Stimulated activated CD4-positive, alpha-beta T cell treated with anti-CD3 and anti-CD28 coated beads, Interleukin-2, amount 100 ng/mL, for 48 hours (primary cell): ENCODE results near the gene FAM184B.

Experiments used
- DNase-seq, 2 donors: peaks; one replicate each; pipeline ENCODE4 v3.0.0-alpha.2; 2020

Gene FAM184B

DNA sequence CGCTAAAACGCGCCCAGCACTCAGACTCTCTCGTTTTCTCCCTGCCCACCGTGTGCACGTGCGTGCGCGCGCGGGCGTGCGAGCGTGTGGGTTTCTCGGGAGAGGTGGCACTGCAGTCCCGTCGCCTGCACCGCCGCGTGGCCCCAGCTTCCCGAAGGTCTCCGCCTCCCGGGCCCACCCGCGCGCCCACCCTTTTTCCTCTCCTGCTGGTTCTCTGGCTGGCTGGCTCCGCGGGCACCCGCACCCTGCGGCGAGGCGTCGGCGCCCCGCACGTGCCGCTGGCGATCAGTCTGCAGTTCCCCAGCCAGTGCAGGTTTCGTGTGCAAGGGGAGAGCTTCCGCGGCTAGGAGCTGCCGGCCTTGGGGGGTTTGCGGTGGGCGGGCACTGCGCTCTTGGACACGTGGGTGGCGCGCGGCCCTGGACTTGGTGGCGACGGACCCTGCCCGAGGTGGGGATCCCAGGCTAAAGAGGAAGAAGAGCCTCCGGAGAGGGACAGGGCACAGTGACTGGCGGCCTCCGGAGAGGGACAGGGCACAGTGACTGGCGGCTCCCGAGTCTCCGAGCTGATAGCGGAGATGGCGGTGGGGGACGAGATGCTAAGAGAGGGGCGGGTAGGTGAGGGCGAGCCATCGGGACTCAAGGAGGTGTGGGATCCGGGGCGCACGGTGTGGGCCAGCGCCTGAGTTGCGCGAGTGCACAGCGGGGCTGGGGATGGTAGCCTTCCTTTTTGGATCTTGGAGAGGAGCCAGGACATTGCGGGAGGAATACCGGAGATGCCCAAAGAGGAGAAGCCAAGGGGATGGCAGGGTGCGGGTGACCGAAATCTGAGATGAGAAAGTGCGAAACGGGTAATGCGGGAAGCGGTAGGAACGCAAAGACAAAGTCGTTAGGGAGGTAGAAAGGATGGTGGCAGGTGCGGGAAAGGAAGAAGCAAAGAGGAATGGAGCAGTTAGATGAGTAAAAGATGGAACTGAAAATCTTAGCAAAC, at the start of gene FAM184B:
Gene FAM184B (minus strand): TSS at position 322 of the 988 bp plus-strand sequence. CDS start 322 bp downstream, outside the sequence.
- no peak for DNase-seq

DNA sequence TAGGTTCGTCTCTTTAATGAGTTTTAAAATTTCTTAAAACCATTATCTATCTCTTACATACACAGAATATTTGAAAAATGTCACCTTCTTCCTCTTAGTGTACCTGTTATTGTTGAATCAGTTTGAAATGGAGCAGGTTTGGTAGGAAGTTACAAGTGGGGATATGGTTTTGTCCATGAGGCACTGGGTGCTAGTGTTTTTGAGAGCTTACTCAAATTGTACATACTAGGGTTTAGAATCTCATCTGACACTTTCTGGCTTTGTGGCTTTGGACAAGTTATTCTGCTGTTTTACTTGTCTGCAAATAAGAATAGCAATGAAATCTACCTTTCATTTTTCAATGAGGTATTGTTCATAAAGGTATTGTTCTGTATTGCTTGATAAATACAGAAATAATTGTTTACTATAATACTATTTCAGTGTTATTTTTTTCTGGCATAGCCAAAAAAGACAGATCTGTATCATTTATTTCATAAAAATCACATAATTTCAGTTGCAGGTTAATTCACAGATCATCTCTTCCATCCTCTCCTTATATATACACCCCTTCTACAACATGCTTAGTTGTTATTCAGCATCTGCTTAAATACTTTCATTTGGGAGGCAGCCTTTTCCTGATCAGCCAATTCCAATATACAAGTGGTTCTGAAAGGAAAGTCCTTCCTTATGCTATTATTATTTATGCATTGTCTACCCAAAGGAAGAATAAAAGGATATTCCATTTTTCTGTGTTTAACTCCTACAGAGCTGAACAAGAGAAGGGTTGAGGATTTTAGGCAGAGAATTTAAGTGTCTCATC, 42.6 kb upstream of the FAM184B start:
- DNase-seq, result no peak

GRCh38 chr4:17817027-17817426, 35.6 kb upstream of the FAM184B start:
- DNase-seq, result no peak

GRCh38 chr4:17816142-17816541, 34.7 kb upstream of the FAM184B start:
- no peak for DNase-seq

- no peak for DNase-seq
Measured at GRCh38 chr4:17814140-17814539, 32.7 kb upstream of the FAM184B start.

DNA sequence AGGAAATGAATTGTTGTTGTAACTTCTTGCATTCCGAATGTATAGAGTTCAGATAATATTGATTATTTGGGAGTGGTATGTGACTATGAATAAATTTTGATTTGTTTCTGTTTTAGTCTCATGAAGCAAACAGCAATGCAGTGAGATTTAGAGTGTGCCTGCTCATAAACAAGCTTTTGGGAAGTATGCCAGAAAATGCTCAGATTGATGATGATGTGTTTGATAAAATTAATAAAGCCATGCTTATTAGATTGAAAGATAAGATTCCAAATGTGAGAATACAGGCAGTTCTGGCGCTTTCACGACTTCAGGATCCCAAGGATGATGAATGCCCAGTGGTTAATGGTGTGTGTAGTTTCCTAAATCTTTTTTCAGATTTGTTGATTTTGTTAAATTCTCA, 31.4 kb upstream of the FAM184B start:
- no peak for DNase-seq

GRCh38 chr4:17812125-17812524, 30.7 kb upstream of the FAM184B start:
- no peak for DNase-seq

DNA sequence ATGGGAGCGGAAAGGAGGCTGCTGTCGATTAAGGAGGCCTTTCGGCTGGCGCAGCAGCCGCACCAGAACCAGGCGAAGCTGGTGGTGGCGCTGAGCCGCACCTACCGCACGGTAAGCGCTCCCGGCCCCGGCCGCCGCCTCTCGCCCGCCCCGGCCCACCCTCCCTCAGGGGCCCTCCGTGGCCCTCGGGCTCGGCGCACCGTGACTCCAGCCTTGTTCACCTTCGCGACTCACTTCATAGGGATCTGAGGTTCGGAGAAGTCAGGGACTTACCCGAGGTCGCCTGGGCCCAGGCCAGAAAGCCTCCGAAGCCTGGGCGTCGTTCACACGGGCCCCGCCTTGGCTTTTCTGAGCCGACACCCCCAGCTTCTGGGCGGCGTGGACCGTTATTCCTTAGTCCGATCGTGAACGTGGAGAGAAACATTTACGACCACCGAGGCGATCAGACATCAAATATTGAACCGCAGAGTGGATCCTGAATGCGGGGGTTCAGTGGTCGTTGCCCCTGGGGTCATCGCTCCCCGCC, 29.7 kb upstream of the FAM184B start:
- DNase-seq, result peak; percentile 23 to 37

DNA sequence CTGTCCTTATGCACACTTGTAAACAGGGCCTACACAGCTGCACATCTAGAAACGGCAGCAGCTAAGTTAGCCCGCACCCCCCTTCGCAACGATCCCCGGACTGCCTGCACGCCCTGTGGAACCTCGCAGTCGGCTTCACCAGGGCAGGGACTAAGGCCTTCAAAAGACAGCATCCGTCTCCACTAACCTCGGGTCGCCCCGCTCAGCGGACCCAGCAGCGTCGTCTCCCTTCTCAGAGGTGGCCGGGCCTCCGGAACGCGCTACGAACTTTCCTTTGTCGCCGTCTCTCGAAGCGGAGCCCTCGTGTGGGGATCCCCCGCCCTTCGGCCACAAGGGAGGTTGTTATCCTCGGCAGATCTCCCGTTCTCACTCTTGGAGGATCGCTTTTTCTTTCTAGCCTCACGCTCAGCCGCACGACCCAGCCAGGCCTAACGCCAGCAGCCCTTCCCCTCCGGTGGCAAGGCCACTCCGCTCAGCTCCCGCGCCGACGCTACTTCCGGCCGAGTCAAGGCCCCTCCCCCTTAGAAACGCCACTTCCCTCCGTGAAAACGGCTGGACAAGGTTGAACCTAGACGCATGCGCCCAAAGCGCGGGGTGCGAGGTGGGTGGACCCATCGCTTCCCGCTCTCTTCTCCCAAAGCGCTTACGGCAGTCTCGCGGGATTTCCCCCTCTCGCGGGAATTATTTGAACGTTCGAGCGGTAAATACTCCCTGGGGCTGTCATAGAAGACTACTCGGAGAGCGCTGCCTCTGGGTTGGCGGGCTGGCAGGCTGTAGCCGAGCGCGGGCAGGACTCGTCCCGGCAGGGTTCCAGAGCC, 29.0 kb upstream of the FAM184B start, which contains the start of the genes DCAF16 and NCAPG:
Gene DCAF16 (minus strand): TSS at position 498 of the 818 bp plus-strand sequence. CDS start 6,616 bp downstream, outside the sequence.
Gene NCAPG (plus strand): TSS at position 720 of the 818 bp plus-strand sequence. CDS start 99 bp downstream, outside the sequence.
- peak; percentile 98 to 99 for DNase-seq

DNA sequence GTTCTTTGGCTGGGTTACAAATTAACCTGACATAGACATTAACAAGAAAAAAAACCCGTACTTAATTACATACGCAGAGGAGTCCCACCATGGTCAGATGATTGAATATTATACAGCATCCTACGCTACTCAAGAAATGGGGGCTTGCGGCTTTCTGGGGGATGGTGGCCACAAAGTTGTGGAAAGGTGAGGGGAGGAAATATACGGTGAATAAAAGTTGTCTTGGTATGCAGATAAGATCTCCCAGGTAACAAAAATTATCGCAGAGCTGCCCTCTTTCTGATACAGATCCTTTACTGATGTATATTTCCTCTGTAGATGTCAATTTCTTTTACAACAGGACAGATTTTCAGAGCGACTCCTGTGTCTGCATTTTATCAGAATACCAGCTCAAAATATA, 28.2 kb upstream of the FAM184B start:
- no peak for DNase-seq

GRCh38 chr4:17807446-17807845, 26.0 kb upstream of the FAM184B start:
- DNase-seq, result no peak

GRCh38 chr4:17805580-17806155, 24.2 kb upstream of the FAM184B start:
- DNase-seq, result no peak

GRCh38 chr4:17797808-17798207, 16.4 kb upstream of the FAM184B start:
- no peak for DNase-seq

GRCh38 chr4:17794730-17795129, 13.3 kb upstream of the FAM184B start:
- no peak for DNase-seq

DNA sequence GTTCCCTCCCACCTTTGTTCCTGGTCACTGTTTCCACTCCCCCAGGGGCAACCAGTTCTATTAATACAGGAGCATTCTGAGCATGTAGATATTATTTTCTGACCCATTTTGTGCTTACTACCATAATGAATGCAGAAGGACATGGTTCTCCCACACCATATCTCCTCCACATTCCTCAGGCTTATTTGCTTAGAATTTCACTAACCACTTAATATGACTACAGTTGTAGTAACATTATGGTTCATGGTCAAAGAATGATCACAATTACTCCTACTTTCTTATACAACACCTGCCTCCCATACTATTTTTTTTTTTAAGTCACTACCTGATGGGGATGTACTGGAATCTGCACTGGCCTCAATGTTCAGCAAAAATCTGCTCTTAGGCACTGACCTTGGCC, 7.5 kb upstream of the FAM184B start:
- no peak for DNase-seq

DNA sequence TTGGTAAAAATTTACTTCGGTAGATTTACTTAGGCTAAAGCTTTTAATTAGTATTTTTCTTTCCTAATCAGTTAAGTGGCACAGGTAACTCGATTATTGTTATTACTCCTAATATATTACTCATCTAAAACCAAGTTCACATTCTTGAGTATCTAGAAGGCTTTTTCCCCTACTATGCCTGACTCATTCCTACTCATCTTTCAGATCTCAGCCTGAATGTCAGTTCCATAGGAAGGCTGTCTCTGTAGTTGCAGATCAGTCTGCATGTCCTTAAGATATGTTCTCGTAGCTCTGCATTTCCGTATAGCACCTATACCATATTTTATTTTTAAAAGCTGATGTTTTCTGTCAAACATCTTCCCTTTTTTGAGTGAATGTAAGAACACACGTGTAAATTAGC, 5.9 kb upstream of the FAM184B start:
- no peak for DNase-seq

- no peak for DNase-seq
Measured at GRCh38 chr4:17786567-17786966, 5.1 kb upstream of the FAM184B start.

- DNase-seq, result no peak
Measured at GRCh38 chr4:17785858-17786257, 4.4 kb upstream of the FAM184B start.

GRCh38 chr4:17780501-17781299, 721 bp downstream of the FAM184B start:
- no peak for DNase-seq

DNA sequence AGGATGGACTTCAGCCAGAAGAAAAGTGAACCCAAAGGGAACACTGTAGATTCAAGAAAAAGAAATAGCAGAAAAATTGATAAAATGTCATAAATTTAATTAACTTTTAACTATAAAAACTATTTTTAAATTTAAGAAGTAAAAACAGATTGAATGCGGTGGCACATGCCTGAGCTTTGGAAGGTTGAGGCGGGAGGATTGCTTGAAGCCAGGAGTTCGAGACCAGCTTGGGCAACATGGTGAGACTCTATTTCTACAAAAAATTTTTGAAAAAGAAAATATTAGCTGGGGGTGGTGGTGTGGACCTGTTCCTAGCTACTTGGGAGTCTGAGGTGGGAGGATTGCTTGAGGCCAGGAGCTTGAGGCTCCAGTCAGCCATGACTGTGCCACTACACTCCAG, 3.0 kb downstream of the FAM184B start:
- no peak for DNase-seq

- no peak for DNase-seq
Measured at GRCh38 chr4:17773135-17773698, 8.2 kb downstream of the FAM184B start.
